K562 (cell line): Measurements from ENCODE around the gene FES. TPM values are rescaled to one million over a fixed set of nuclear protein-coding genes. Genes with fewer than 3 reads are reported as not detected.

ENCODE experiments used
- FOS ChIP-seq: IDR thresholded peaks from 3 replicates; pipeline ENCODE4 v1.6.1; 2011; ENCODE audit not compliant: insufficient read length; ENCODE audit errors: extremely low read depth
- GTF2E2 ChIP-seq: fragments of 200-800 bp; sonication (Bioruptor generic); IDR thresholded peaks from 2 replicates; pipeline ENCODE4 v1.6.1; 2016; ENCODE audit warnings: missing genetic modification characterization, missing compliant biosample characterization
- HLTF ChIP-seq: fragments of 450-650 bp; IDR thresholded peaks from 2 replicates; pipeline ENCODE4 v1.6.1; 2016
- KAT8 ChIP-seq: fragments of 450-650 bp; IDR thresholded peaks from 2 replicates; pipeline ENCODE4 v1.6.1; 2016; ENCODE audit warnings: low read depth, mild to moderate bottlenecking
- MEF2A ChIP-seq: IDR thresholded peaks from 2 replicates; pipeline ENCODE4 v1.6.1; 2011; ENCODE audit warnings: low read depth, mild to moderate bottlenecking, low read length, moderate library complexity; ENCODE audit not compliant: control insufficient read depth
- NFRKB ChIP-seq: fragments of 450-650 bp; IDR thresholded peaks from 2 replicates; pipeline ENCODE4 v1.6.1; 2016; ENCODE audit warnings: low read depth
- SIRT6 ChIP-seq: IDR thresholded peaks from one replicate; pipeline ENCODE4 v1.6.1; 2012; ENCODE audit warnings: low read depth, mild to moderate bottlenecking, control low read depth, inconsistent platforms, low read length, moderate library complexity
- SNIP1 ChIP-seq: fragments of 450-650 bp; IDR thresholded peaks from 2 replicates; pipeline ENCODE4 v1.7.1; 2017; ENCODE audit warnings: low read depth, mild to moderate bottlenecking
- TBP ChIP-seq: optimal IDR thresholded peaks from 2 replicates; pipeline ENCODE3; 2011; ENCODE audit warnings: low read depth, low read length, improper control_type of control experiment
- ZBTB1 ChIP-seq: sonication (generic); formaldehyde crosslinking; IDR thresholded peaks from 2 replicates; pipeline ENCODE4 v1.8.1; 2023; ENCODE audit warnings: missing genetic modification reagents, low read depth, mild to moderate bottlenecking, borderline replicate concordance
- ZNF707 ChIP-seq: fragments of 250-450 bp; sonication (Bioruptor Pico); conservative IDR thresholded peaks from 2 replicates; pipeline ENCODE4 v1.8.0; 2022; ENCODE audit warnings: inconsistent platforms, mild to moderate bottlenecking, moderate library complexity
- polyA plus RNA-seq, 8 experiments: library from polyadenylated mRNA; depleted of rRNA in 4 of 8; stranded (reverse) in 5 of 8; unstranded in 3 of 8; fragments of >200 nt; fragmentation: Nextera tagmentation in 2 of 8; fragmentation: Illumina TruSeq in 1 of 8; extraction: Ambion mirVana in 2 of 8; extraction: Trizol in 1 of 8; gene quantifications; 2 replicates each; pipeline versions ENCODE4 v1.2.1 to v1.2.3, GENCODE V29; 2011 to 2014; ENCODE audit warnings: inconsistent platforms in 1 of 8, missing spikeins in 1 of 8
- total RNA-seq, 7 experiments: library from RNA; depleted of rRNA in 6 of 7; stranded (reverse); fragments of >200 nt in 6 of 7; fragmentation: Illumina TruSeq in 2 of 7; extraction: Trizol in 2 of 7; gene quantifications; 2 replicates each; pipeline versions ENCODE4 v1.2.1 to v1.2.3, GENCODE V29; 2011 to 2021; ENCODE audit warnings: low replicate concordance in 1 of 7
- TF ChIP-seq, protein P1 (sequence below): fragments of 450-650 bp; IDR thresholded peaks from 2 replicates; pipeline ENCODE4 v1.6.1; 2017; ENCODE audit warnings: antibody characterized with exemption, mild to moderate bottlenecking
- TF ChIP-seq, protein P2 (sequence below): fragments of 450-650 bp; conservative IDR thresholded peaks from 2 replicates; pipeline ENCODE4 v1.6.1; 2016; ENCODE audit warnings: missing genetic modification characterization, low read depth, mild to moderate bottlenecking, control low read depth, missing compliant biosample characterization
- TF ChIP-seq, protein P3 (sequence below): fragments of 450-650 bp; IDR thresholded peaks from 2 replicates; pipeline ENCODE4 v1.6.1; 2017; ENCODE audit warnings: mild to moderate bottlenecking, moderate library complexity
- TF ChIP-seq, protein P4 (sequence below): fragments of 250-450 bp; sonication (Bioruptor Pico); IDR thresholded peaks from 2 replicates; pipeline ENCODE4 v1.4.0; 2020; ENCODE audit warnings: mild to moderate bottlenecking
- TF ChIP-seq, protein P5 (sequence below): fragments of 250-450 bp; sonication (Bioruptor Pico); IDR thresholded peaks from 2 replicates; pipeline ENCODE4 v1.5.0; 2022; ENCODE audit warnings: mild to moderate bottlenecking

FES gene
- total and polyA plus RNA-seq, 9 of the 15 experiments (the other 6 are each of a cell fraction or from before 2014, with no cell fraction given) = 0.38 to 2.6 (median 0.82) TPM

DNA sequence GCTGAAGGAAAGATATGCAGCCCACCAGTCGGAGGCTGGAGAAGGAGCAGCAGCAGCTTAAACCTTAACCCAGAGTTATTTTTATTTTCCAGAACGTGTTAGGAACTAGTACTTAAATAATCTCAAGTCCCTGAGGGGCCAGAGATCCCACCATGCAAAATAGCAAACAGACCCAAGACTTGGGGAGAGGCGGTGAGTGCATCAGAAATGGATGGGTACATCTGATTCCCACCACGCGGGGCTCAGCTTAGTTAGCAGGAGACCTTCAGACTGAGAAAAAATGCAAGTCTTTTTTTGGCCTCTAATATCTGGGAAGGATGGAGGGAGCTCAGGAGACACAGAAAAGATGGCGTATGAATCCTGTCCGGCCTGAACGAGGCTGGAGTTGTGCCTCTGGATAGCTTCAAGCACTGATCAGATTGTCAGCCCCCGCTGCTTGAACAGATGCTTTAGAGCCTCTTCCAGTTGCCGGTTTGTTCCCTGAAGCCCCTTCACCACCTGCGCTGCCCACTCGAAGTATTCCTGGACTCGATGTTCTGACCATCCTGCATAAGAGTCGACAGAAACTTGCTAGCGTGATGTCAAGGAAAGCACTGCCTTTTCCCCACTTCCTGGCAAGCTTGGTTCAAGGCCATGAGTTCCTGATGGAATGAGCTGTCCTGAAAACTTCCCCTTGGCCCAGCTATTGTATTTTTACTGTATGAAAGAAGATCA is 46.7 kb downstream of the FES start (continued):
- TF ChIP-seq, protein P1, sequence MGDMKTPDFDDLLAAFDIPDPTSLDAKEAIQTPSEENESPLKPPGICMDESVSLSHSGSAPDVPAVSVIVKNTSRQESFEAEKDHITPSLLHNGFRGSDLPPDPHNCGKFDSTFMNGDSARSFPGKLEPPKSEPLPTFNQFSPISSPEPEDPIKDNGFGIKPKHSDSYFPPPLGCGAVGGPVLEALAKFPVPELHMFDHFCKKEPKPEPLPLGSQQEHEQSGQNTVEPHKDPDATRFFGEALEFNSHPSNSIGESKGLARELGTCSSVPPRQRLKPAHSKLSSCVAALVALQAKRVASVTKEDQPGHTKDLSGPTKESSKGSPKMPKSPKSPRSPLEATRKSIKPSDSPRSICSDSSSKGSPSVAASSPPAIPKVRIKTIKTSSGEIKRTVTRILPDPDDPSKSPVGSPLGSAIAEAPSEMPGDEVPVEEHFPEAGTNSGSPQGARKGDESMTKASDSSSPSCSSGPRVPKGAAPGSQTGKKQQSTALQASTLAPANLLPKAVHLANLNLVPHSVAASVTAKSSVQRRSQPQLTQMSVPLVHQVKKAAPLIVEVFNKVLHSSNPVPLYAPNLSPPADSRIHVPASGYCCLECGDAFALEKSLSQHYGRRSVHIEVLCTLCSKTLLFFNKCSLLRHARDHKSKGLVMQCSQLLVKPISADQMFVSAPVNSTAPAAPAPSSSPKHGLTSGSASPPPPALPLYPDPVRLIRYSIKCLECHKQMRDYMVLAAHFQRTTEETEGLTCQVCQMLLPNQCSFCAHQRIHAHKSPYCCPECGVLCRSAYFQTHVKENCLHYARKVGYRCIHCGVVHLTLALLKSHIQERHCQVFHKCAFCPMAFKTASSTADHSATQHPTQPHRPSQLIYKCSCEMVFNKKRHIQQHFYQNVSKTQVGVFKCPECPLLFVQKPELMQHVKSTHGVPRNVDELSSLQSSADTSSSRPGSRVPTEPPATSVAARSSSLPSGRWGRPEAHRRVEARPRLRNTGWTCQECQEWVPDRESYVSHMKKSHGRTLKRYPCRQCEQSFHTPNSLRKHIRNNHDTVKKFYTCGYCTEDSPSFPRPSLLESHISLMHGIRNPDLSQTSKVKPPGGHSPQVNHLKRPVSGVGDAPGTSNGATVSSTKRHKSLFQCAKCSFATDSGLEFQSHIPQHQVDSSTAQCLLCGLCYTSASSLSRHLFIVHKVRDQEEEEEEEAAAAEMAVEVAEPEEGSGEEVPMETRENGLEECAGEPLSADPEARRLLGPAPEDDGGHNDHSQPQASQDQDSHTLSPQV = 0 out of 2 replicates have a peak, but pooled peaks have one; percentile 29
- no peak for TF ChIP-seq KAT8
- 0 out of 2 replicates have a peak, but pooled peaks have one; percentile 14 for TF ChIP-seq GTF2E2 (tag)
- TF ChIP-seq ZNF707 (CRISPR knock-in tag) = no peak
- TF ChIP-seq, protein P2, sequence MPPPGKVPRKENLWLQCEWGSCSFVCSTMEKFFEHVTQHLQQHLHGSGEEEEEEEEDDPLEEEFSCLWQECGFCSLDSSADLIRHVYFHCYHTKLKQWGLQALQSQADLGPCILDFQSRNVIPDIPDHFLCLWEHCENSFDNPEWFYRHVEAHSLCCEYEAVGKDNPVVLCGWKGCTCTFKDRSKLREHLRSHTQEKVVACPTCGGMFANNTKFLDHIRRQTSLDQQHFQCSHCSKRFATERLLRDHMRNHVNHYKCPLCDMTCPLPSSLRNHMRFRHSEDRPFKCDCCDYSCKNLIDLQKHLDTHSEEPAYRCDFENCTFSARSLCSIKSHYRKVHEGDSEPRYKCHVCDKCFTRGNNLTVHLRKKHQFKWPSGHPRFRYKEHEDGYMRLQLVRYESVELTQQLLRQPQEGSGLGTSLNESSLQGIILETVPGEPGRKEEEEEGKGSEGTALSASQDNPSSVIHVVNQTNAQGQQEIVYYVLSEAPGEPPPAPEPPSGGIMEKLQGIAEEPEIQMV (tag) = no peak
- no peak for TF ChIP-seq FOS
- TF ChIP-seq ZBTB1 (CRISPR knock-in tag) = no peak
- no peak for TF ChIP-seq NFRKB
- no peak for TF ChIP-seq HLTF
- TF ChIP-seq, protein P3, sequence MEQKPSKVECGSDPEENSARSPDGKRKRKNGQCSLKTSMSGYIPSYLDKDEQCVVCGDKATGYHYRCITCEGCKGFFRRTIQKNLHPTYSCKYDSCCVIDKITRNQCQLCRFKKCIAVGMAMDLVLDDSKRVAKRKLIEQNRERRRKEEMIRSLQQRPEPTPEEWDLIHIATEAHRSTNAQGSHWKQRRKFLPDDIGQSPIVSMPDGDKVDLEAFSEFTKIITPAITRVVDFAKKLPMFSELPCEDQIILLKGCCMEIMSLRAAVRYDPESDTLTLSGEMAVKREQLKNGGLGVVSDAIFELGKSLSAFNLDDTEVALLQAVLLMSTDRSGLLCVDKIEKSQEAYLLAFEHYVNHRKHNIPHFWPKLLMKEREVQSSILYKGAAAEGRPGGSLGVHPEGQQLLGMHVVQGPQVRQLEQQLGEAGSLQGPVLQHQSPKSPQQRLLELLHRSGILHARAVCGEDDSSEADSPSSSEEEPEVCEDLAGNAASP = no peak
- TF ChIP-seq, protein P4, sequence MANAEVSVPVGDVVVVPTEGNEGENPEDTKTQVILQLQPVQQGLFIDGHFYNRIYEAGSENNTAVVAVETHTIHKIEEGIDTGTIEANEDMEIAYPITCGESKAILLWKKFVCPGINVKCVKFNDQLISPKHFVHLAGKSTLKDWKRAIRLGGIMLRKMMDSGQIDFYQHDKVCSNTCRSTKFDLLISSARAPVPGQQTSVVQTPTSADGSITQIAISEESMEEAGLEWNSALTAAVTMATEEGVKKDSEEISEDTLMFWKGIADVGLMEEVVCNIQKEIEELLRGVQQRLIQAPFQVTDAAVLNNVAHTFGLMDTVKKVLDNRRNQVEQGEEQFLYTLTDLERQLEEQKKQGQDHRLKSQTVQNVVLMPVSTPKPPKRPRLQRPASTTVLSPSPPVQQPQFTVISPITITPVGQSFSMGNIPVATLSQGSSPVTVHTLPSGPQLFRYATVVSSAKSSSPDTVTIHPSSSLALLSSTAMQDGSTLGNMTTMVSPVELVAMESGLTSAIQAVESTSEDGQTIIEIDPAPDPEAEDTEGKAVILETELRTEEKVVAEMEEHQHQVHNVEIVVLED (CRISPR knock-in tag) = no peak
- no peak for TF ChIP-seq TBP
- no peak for TF ChIP-seq SIRT6
- TF ChIP-seq, protein P5, sequence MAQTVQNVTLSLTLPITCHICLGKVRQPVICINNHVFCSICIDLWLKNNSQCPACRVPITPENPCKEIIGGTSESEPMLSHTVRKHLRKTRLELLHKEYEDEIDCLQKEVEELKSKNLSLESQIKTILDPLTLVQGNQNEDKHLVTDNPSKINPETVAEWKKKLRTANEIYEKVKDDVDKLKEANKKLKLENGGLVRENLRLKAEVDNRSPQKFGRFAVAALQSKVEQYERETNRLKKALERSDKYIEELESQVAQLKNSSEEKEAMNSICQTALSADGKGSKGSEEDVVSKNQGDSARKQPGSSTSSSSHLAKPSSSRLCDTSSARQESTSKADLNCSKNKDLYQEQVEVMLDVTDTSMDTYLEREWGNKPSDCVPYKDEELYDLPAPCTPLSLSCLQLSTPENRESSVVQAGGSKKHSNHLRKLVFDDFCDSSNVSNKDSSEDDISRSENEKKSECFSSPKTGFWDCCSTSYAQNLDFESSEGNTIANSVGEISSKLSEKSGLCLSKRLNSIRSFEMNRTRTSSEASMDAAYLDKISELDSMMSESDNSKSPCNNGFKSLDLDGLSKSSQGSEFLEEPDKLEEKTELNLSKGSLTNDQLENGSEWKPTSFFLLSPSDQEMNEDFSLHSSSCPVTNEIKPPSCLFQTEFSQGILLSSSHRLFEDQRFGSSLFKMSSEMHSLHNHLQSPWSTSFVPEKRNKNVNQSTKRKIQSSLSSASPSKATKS = no peak
- no peak for TF ChIP-seq SNIP1
- TF ChIP-seq MEF2A = no peak
